Measurements from ENCODE around the gene THSD7A. TPM values are rescaled to one million over a fixed set of nuclear protein-coding genes. Genes with fewer than 3 reads are reported as not detected.

Gene THSD7A
- total and polyA plus RNA-seq, 2 of the 13 experiments (the other 11 are each of a cell fraction or from before 2014, with no cell fraction given): 0.01 to 0.07 TPM

DNA sequence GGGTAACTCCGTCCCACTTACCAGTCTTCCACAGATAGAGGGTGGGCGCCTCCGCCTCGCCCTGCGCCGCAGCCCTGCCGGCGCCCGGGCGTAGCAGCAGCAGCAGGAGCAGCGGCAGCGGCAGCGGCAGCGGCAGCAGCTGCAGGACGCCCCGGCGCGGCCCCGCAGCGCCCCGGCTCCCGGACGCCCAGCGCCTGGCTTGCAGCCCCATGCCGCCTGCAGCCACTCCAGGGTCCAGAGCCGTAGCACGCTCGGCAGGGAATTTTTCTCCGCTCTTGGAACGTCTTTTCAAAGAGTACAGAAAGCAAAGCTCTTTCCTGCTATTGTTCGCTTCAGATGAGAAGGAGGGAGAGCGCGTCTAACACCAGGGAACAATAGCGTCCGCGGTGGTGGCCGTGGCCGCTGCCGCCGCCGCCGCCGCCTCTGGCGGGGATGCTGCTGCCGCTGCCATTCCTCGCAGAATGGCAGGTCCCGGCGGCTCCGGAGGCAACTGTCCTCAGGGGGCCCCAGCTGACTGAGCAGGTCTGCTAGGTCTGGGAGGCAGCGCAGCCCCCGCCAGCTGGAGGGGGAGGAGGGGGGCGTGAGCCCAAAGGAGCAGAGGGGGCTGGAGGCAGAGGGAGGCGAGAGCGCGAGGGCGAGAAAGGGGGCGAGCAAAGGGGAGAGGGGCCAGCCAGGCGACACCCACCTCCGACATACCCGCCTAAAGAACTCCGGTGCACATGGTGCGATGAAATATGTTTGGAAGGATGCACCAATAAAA lies at the start of gene THSD7A (continued):
- no peak for TF ChIP-seq PHB2 (IDR thresholded peaks at IDR 0.05; ENCODE audit: partially characterized antibody)
- no peak for TF ChIP-seq ZBTB38 (CRISPR knock-in tag; IDR thresholded peaks at IDR 0.05)
- TF ChIP-seq MTF2 (CRISPR knock-in tag; IDR thresholded peaks at IDR 0.05; ENCODE audit: borderline replicate concordance): peak; percentile 83; the same call in 1 of the 2 replicates
- TF ChIP-seq, protein P1, sequence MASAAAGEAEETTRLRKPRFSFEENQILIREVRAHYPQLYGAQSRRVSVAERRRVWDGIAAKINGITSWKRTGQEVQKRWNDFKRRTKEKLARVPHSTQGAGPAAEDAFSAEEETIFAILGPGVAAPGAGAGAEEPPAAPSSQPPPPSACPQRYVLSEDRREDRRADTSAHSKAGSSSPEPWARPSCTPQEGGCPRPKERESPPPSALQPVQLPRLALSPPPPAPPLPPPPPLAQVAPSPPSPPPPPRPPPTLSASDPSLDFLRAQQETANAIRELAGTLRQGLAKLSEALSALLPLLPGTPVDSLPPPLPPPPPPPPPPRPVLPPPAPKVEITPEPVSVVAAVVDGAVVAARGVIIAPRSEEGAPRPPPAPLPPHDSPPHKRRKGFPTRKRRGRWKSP (CRISPR knock-in tag; IDR thresholded peaks at IDR 0.05): peak; percentile 44; the same call in 1 of the 2 replicates
- TF ChIP-seq CHD2 (IDR thresholded peaks at IDR 0.05; ENCODE audit: low read depth, low read length): no peak
- no peak for TF ChIP-seq ZFAT (CRISPR knock-in tag; conservative IDR thresholded peaks at IDR 0.05)
- no peak for TF ChIP-seq SOX6 (IDR thresholded peaks at IDR 0.05)
- TF ChIP-seq SOX6 (CRISPR knock-in tag; IDR thresholded peaks at IDR 0.05): no peak
- TF ChIP-seq, protein P2, sequence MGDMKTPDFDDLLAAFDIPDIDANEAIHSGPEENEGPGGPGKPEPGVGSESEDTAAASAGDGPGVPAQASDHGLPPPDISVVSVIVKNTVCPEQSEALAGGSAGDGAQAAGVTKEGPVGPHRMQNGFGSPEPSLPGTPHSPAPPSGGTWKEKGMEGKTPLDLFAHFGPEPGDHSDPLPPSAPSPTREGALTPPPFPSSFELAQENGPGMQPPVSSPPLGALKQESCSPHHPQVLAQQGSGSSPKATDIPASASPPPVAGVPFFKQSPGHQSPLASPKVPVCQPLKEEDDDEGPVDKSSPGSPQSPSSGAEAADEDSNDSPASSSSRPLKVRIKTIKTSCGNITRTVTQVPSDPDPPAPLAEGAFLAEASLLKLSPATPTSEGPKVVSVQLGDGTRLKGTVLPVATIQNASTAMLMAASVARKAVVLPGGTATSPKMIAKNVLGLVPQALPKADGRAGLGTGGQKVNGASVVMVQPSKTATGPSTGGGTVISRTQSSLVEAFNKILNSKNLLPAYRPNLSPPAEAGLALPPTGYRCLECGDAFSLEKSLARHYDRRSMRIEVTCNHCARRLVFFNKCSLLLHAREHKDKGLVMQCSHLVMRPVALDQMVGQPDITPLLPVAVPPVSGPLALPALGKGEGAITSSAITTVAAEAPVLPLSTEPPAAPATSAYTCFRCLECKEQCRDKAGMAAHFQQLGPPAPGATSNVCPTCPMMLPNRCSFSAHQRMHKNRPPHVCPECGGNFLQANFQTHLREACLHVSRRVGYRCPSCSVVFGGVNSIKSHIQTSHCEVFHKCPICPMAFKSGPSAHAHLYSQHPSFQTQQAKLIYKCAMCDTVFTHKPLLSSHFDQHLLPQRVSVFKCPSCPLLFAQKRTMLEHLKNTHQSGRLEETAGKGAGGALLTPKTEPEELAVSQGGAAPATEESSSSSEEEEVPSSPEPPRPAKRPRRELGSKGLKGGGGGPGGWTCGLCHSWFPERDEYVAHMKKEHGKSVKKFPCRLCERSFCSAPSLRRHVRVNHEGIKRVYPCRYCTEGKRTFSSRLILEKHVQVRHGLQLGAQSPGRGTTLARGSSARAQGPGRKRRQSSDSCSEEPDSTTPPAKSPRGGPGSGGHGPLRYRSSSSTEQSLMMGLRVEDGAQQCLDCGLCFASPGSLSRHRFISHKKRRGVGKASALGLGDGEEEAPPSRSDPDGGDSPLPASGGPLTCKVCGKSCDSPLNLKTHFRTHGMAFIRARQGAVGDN (CRISPR knock-in tag; IDR thresholded peaks at IDR 0.05): peak; percentile 34; the same call in 1 of the 2 replicates
- no peak for TF ChIP-seq ZBTB42 (CRISPR knock-in tag; IDR thresholded peaks at IDR 0.05)
- TF ChIP-seq FOXP1 (IDR thresholded peaks at IDR 0.05): no peak
- TF ChIP-seq FOXP1 (CRISPR knock-in tag; IDR thresholded peaks at IDR 0.05): no peak
